GM21423 (cell line): ENCODE results near the gene TCP10L.
"Not testable (repeated sequence)": the region's sequence is repeated elsewhere in the genome, so short reads cannot be mapped to it uniquely, and the experiment has no call there.

Experiments
- ATAC-seq: cut with Tn5 transposase; IDR thresholded peaks from one replicate; pipeline ENCODE4 v1.9.1; 2021; ENCODE audit warnings: mild to moderate bottlenecking, moderate library complexity; ENCODE audit not compliant: unreplicated experiment

TCP10L gene

DNA sequence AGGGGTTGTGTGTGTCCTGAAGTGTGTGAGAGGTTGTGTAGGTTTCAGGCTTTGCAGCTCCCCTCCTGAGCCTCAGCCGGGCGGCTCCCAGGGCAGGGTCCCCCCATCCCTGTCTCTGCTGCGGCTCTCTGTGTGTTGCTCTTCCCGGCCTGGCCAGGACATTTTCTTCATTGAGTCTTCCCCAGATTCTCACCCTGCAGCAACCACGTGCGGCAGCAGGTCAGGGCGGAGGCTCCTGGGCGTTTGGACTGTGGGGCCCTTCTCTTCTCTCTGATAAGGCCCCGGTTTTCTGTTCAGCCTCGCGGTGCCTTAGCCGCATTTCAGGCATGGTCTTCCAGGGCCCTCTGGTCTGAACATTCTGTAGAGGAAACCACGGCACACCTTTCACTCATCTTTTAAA lies 1.8 kb upstream of the TCP10L start:
- ATAC-seq = no peak

- ATAC-seq = no peak
Measured at GRCh38 chr21:32585970-32586369, 647 bp upstream of the TCP10L start.

GRCh38 chr21:32584472-32584871 lies 851 bp downstream of the TCP10L start:
- no peak for ATAC-seq

- no peak for ATAC-seq
Measured at GRCh38 chr21:32581732-32582131, 3.6 kb downstream of the TCP10L start.

DNA sequence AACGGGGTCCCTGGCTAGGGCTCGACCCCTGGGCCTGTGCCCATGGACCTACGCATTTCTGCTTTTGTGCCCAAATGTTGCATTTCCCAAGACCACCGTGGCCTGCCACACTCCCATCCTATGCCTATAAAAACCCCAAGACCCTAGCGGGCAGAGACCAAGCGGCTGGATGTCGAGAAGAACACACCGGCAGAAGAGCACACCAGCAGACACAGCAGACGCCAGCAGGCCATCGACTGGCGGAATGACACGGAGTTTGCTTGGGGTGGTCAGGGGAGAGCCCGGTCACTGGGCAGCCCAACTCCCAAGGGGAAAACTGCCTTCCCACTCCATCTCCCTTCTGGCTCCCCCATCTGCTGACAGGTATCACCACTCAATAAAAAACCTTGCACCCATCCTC lies 4.4 kb downstream of the TCP10L start:
- no peak for ATAC-seq

DNA sequence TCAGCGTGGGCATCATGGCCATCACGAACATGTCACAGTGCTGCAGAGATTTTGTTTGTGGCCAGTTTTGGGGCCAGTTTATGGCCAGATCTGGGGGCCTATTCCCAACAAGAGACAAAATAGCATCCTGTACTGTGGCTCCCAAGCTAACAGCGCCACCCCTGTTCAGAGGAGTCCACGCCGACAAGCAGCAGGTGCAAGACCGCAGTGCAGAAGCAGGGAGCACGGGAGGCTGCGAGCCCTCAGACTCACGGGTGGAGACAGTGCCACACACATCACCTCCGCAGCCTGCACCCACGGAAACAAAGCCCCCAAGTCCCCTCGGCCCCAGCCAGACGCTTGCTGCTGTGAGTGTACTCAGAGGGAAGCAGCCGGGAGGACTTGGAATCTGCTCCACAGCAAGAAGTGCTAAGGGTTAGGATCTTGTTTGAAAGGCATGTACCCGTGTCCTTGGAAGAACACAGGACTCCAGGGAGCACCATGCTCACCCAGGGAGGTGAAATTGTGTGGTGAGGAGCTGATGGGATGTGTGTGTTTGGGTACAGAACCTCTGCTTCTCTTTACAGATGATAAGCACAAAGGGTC lies 7.1 kb downstream of the TCP10L start:
- ATAC-seq = no peak

DNA sequence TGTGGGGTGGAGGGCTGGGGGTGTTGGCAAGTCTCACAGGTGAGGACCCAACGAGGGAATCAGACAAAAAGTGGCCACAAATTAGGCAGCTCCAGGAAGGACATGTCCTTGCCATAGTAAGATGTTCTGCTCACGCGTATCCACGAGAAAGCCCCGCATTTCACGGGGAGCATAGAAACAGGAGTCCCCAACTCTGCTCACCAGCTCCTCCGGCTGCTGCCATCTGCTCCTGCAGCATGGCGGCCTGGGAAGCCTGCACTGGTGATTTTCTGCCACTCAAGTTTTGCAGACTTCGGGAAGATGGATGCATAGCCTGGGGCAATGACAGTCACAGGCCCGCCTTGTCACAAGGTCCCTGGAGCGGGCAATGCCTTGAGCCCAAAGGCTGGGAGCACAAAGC lies 9.3 kb downstream of the TCP10L start:
- no peak for ATAC-seq

DNA sequence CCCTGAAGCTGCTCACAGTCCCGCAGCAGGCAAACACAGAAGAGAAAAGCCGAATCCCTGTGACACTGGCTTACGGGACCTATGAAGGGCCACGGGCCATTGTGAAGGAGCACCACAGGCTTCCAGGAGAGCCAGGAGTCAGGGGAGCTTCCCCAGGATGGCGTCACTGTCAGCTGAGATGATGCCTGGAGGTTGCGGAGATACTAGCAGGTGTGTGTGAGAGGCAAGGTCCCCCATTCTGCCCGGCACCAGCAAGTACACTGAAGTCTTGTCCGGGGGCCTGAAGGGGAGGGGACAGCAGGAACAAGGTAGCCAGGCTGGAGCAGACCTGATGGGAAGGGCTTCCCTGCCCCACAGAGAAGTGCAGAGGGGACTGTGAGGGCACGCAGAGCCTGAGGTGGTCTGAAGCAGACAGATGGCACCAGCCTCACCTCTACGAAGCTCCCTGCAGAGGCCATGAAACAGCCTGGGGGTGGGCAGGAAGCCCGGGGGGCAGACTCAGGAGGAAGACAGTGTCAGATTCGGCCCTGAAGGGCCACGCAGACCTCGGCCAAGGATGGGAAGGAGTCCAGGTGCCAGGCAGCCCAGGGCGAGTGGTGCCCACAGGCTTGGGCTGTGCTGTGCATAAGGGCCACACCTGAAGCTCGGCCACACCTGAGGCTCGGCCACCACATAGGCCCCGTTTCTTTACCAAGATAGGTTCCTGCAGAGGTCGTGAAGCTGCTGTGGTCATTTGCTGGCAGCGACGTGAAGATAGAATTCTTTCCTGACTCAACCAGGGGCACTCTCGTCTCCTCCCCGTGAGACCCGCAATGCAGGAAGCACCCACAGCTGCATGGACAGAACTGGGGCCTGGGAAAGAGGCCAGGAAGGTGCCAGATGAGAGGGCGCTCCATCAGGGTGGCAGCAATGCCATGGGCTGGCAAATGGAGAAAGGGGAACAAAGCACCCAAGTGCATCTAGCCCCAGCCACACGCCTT lies 10.1 kb downstream of the TCP10L start:
- ATAC-seq = no peak

DNA sequence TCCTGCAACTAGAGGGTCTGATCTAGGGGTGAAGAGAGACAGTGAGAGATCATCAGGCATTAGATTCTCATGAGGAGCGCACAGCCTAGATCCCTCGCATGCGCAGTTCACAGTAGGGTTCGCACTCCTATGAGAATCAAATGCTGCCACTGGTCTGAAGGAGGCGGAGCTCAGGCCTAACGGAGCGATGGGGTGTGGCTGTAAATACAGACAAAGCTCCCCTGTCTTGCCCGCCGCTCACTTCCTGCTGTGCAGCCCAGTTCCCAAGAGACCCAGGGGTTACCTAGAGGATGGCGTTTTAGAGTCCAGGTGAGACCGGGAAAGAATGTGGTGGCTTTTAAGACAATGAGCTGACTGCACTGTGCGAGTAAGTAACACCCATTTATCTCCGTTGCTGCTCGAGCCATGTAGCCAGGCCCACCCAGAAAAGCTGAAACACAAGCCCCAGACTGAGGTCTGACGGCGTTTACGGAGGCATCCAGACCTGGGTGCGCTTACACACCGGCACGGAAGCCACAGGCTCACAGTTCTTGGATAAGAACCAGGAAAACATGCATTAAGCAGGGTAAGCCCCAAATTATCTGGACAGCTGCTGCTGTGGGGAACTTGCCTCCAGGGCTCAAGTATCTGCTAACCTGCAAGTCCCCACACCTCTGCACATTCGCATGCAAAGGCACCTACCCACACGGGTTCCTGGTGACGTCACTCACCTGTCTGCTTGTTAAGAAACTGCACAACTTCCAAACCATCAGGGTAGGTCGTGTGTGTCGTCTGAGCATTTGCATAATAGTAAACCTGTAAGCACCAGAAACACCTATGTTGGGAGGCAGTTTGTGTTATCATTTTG lies 12.5 kb downstream of the TCP10L start:
- no peak for ATAC-seq

DNA sequence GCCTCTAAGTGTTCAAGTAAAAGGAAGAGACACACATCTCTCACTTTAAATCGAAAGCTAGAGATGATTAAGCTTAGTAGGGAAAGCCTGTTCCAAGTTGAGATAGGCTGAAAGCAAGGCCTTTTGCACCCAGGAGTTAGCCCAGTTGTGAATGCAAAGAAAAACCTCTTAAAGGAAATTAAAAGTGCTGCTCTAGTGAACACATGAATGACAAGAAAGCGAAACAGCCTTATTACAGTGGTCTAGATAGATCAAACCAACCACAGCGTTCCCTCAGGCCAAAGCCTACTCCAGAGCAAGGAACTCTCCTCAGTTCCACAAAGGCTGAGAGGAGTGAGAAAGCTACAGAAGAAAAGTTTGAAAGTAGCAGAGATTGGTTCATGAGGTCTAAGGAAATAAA lies 14.9 kb downstream of the TCP10L start:
- ATAC-seq = no peak

DNA sequence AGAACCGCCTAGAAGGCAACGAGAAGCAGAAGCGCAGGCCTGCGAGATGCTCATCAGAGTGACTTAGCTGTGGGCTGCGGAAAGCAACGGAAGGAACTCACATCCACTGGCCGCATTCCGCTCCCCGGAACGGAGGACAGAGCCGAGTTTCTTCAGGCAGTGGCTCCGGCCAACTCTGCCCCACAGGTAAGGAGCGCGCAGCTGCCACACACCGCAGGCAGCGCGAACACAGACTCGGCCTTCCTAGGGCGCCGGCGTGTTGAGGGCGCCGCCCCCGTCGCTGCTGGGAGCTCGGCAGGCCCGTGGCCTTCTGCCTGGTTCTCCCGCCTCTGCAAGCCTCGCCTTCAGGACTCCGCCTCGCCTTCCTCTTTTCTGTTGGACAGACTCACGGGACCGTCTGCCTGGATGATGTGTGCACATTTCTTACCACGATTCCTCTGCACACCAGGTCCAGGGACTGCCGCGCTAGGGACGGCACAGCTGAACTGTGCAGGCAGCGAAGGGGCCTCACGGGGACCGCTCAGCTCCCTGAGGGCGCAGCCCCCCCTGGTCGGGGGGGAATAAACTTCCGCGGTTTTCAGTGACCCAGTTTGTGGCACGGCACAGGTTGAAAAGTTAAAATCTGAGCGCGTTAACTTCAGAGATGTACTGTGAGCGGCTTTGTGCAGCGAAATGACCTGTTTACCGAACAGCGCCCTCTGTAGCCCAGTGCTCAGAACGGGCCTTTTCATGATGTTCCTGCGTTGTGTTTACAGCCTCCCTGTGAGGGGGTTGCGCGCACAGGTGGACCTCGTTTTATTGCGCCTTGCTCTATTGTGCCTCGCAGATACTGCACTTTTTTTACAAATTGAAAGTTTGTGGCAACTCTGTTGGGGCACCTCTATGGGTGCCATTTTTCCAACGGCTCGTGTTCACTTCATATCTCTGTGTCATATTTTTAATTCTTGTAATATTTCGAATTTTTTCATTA lies 15.8 kb downstream of the TCP10L start:
- ATAC-seq = peak; percentile 74

DNA sequence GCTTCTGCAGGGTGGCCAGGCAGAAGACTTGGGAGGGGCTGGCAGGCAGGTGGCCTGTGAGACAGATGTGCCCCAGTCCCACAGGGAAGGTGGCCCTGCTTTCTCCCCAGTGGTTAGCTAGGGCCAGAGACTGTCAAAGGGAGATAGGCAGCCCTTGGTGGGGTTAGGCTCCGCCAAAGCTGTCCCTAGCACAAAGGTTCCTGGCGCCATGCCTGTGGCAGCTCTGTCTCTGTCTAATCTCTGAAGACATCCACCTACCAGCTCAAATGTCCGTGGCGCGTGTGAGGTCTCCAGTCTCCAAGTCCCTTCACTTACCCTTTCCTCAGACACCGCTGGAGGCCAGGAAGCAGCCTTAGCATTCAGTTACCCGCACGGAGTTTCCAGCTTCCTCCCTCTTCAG lies 17.7 kb downstream of the TCP10L start:
- no peak for ATAC-seq

GRCh38 chr21:32566741-32567389 lies 18.5 kb downstream of the TCP10L start:
- ATAC-seq = no peak

GRCh38 chr21:32565856-32566465 lies 19.4 kb downstream of the TCP10L start:
- ATAC-seq = no peak

- ATAC-seq = no peak
Measured at GRCh38 chr21:32562915-32563314, 22.4 kb downstream of the TCP10L start.

GRCh38 chr21:32562426-32562825 lies 22.9 kb downstream of the TCP10L start:
- no peak for ATAC-seq

GRCh38 chr21:32561476-32561875 lies 23.8 kb downstream of the TCP10L start:
- ATAC-seq = not testable (repeated sequence)

DNA sequence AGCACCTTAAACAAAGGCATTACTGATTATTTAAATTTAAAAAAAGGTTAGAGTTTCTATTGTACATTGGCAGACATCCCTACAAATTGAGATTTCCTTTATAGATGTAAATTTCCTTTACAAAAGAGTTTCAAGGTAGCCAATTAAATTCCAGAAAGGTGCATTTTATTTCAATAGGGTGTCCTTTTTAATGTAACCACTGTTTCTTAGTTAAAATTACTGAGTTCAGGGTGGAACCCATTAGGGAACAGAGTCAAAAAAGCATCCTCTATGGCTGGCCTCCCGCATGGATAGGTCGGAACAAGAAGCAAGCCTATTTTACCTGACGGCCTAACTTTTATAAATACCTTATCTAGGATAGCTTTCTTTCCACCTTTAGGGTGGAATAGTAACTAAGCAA lies 24.4 kb downstream of the TCP10L start:
- ATAC-seq = no peak

- no peak for ATAC-seq
Measured at GRCh38 chr21:32559006-32559610, 26.2 kb downstream of the TCP10L start.
